Mesodermal cell (in vitro differentiated cells): ENCODE data around the gene E2F3.

Experiments used
- H3K27ac ChIP-seq: 2 replicates; pipeline ENCODE4 v1.7.0; 2013; ENCODE audit warnings: mild to moderate bottlenecking, low read depth, low read length, moderate library complexity; ENCODE audit not compliant: severe bottlenecking
- H3K36me3 ChIP-seq: 2 replicates; pipeline ENCODE4 v1.7.1; 2013; ENCODE audit warnings: mild to moderate bottlenecking, low read length, moderate library complexity; ENCODE audit not compliant: control insufficient read depth, insufficient read depth
- H3K4me1 ChIP-seq: one replicate; pipeline ENCODE4 v1.7.1; 2013; ENCODE audit warnings: mild to moderate bottlenecking, low read length; ENCODE audit not compliant: insufficient read depth, control insufficient read depth, poor library complexity, severe bottlenecking
- H3K4me3 ChIP-seq: 2 replicates; pipeline ENCODE4 v1.7.0; 2013; ENCODE audit warnings: low read length, control low read depth, mild to moderate bottlenecking; ENCODE audit not compliant: insufficient read depth, poor library complexity, severe bottlenecking; ENCODE audit errors: extremely low read depth
- H3K9me3 ChIP-seq: 2 replicates; pipeline ENCODE4 v1.7.1; 2013; ENCODE audit warnings: mild to moderate bottlenecking, low read length, moderate library complexity; ENCODE audit not compliant: control insufficient read depth
- WGBS, 2 experiments: methylation state at CpG; one replicate each; pipeline ENCODE4 v1.1.5; 2013; ENCODE audit warnings: missing lambda C conversion rate in 2 of 2; ENCODE audit not compliant: insufficient coverage in 2 of 2; 5-methylcytosine and 5-hydroxymethylcytosine counted together

E2F3 gene

DNA sequence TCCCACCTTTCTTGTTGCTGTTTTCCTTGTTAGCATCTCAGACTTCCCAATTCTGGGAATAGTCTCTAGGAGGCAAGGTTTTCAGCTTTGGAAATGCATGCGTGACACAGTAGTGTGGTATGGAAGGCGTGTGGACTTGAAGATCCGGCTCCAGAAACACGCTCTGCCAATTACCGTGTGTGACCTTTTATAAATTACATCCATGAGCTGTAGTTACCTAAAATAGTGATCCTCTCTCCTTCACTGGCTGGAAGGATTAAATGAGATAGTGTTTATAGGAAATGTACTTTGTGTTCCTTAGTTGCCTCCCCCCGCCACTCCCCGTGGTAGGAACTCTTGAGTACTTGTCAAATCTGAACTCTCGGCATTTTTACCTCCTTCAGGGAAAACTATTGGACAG is 13.0 kb downstream of the E2F3 start:
- no peak overlapping the region for H3K4me3 ChIP-seq
- H3K27ac ChIP-seq, result no peak overlapping the region
- WGBS, 2 experiments, result 94 to 95% methylated on average over 4 to 8 of the region's 8 CpGs
- peaks cover 64% of the 10 kb centered on the region for H3K36me3 ChIP-seq
- H3K9me3 ChIP-seq, result no peaks in the 10 kb centered on the region
- H3K4me1 ChIP-seq, result peaks cover 24% of the 10 kb centered on the region

DNA sequence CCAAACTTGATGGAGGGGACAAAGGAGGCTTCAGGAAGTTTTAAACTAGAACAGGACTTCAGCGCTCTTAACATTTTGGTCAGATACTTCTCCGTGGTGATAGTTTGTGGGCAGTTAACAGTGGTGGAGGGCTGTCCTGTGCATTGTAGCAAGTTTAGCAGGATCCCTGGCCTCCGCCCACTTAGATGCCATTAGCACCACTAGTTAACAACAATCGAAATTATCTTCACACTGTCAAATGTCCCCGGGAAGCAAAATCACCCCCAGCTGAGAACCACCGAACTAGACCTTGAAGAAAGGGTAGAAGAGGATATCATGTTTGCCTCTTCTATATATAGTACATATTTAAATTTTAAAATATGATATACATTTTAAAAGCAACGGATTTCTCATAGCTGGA is 13.6 kb downstream of the E2F3 start:
- H3K36me3 ChIP-seq, result peaks cover 60% of the 10 kb centered on the region
- H3K27ac ChIP-seq, result no peak overlapping the region
- WGBS, 2 experiments, result 100% methylated on average over 2 of the region's 7 CpGs; no CpG with 5 or more reads in 1 of the 2 experiments
- H3K4me3 ChIP-seq, result no peak overlapping the region
- H3K4me1 ChIP-seq, result peaks cover 24% of the 10 kb centered on the region
- H3K9me3 ChIP-seq, result no peaks in the 10 kb centered on the region

DNA sequence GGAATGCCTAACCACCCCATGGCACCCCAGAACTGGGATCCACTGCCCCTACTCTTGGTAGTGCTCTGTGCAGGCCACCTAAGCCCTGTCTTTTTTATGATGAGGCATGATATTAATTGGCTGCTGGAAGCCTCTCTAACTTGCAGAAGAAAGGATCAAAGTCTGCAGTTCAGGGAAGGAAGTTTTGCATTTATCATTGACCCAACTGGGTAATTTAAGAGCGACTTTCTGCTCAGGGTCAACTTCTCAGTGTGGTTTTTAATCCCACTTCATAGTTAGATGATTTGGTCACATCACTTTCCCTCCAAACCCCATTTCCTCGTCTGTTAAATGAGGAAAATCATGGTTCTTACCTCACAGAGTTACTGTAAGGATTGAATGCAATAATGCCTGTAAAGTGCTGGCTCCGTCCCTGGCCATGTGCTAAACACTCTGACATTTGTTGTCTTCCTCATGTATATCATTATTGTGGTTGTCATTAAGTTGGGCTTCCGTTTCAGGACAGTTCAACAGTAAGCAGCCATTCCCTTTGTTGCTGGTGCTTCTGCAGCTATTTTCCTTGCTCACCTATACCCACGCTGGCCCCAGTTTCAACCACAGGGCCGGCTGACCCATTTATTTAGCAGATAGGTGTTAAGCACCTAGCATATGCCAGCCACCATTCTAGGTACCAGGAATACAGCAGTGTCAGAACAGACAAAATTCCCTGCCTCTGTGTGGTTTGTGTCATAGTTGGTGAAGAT is 14.2 kb downstream of the E2F3 start:
- WGBS, 2 experiments, result 82 to 100% methylated on average over 2 of the region's 6 CpGs
- H3K4me1 ChIP-seq, result peaks cover 24% of the 10 kb centered on the region
- peaks cover 62% of the 10 kb centered on the region for H3K36me3 ChIP-seq
- peak overlapping the region; percentile 13 for H3K27ac ChIP-seq
- no peak overlapping the region for H3K4me3 ChIP-seq
- no peaks in the 10 kb centered on the region for H3K9me3 ChIP-seq

DNA sequence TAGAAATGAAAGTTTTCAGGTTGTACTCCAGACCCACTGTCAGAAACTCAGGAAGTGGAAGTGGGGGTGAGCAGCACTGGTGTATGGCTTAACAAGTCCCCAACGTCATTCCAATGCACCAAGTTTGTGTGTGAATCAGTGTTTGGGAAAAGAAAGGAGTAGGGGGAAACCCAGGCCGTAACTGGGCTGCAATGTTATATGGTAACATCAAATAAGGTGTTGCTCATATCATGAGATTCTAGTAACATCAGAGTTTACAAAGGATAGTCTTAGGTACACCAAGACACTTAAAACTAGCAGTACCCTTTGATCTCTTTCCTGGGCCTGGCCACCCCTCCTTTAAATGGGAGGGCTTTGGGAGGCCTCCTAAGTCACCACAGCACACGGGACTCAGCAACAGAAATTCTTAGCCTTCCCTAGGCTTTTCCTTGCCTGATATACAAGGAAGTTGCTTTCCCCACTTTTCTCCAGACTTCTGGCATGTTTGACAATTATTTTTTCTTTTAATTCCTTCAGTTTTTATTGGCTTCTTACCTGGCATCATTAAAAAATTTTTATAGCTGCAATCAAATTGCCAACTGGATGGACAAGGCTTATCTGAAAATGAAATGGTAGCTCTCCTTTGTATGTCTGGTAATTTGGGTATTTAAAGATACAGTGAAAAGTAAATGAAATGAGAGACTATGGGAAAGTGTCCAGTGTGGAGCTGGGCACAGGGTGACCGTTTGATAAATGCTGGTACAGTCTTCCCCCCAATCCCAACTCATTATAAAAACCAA is 15.1 kb downstream of the E2F3 start:
- no peak overlapping the region for H3K4me3 ChIP-seq
- peaks cover 24% of the 10 kb centered on the region for H3K4me1 ChIP-seq
- no peaks in the 10 kb centered on the region for H3K9me3 ChIP-seq
- peak overlapping the region; percentile 13 for H3K27ac ChIP-seq
- 71 to 84% methylated on average over 1 to 3 of the region's 4 CpGs for WGBS, 2 experiments
- H3K36me3 ChIP-seq, result peaks cover 60% of the 10 kb centered on the region

DNA sequence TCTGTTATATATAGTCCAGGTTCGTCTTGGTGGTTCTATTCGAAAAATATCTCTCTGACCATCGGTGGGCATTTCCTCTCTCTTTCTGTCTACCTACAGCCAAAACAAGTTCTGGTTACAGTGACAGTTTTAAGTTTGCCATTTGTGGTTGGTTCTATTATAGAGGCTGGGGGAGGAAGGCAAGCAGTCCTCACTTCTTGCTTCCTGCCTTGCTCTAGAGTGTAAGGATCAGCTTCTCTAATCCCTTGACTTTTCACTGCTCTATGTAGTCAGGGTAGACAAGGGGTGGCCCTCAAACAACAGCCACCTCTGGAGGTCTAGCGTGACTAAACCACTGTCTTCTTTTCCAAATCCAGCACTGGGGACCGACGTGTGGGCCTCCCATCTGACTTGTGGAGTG is 16.1 kb downstream of the E2F3 start:
- H3K9me3 ChIP-seq, result no peaks in the 10 kb centered on the region
- H3K36me3 ChIP-seq, result peaks cover 62% of the 10 kb centered on the region
- H3K4me3 ChIP-seq, result no peak overlapping the region
- H3K4me1 ChIP-seq, result peaks cover 24% of the 10 kb centered on the region
- WGBS, 2 experiments, result 87 to 94% methylated on average over 3 of the region's 6 CpGs
- H3K27ac ChIP-seq, result no peak overlapping the region

DNA sequence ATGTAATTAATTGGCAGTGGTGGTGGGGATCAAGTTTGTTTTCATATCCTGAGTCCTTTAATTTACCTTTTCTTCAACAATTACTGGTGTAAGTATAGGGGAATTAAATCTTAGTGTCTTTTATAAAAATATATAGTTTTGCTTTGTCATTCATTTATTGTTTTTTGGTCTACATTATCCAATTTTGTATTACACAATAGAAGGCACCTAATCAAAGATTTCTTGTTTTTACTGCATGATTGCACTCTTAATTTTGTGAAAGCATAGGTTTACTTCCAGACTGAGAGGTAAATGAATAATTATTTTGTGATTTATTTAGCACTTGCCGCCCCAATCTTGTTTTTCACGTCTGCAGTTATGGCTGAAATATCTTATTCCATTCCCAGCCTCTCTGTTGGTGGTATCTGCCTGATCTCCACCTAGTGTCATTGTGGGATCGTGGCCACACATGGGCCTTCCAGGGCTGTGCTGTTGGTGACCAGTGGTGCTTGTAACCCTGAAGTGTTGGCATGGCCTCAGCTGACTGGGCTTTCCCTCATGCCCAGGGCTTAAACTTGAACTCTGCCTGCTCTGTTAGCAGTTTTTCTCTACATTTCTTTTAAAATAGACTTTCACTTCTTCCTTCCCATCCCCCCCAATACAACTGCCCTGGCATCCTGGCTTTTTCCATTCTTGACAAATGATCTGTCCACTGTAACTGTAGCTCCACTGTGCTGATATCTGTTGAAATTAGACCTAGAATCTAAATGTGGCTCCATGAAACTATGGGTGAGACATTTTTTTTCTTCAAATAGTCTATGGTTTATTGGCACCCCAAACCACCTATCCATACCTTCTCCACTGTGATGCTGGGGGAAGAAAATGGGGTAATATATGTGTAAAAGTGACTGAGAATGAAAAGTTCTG is 24.8 kb downstream of the E2F3 start:
- WGBS, 2 experiments, result 85 to 96% methylated on average over 3 of the region's 3 CpGs
- H3K9me3 ChIP-seq, result no peaks in the 10 kb centered on the region
- H3K4me3 ChIP-seq, result no peak overlapping the region
- no peaks in the 10 kb centered on the region for H3K4me1 ChIP-seq
- peaks cover 57% of the 10 kb centered on the region for H3K36me3 ChIP-seq
- no peak overlapping the region for H3K27ac ChIP-seq

DNA sequence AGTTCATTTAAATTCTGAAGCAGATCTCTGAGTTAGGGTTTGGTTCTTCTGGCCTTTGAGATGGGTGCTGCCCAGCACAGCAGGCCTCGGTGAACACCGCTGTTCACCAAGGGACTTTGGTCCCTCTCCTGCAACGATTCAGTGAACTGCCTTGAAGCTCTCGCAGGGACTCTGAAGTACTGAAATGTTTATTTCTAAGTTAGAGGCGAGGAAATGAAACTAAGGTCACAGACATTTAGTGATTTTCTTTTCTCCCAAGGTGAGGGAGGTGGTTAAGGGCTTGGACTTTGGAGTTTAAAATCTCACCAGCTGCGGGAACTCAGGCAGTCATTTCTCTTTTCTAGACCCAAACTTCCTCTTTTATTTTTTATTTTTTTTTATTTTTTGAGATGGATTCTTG is 26.2 kb downstream of the E2F3 start:
- H3K4me3 ChIP-seq, result no peak overlapping the region
- no peak overlapping the region for H3K27ac ChIP-seq
- H3K4me1 ChIP-seq, result no peaks in the 10 kb centered on the region
- no peaks in the 10 kb centered on the region for H3K9me3 ChIP-seq
- H3K36me3 ChIP-seq, result peaks cover 58% of the 10 kb centered on the region
- 74 to 80% methylated on average over 5 of the region's 6 CpGs for WGBS, 2 experiments

DNA sequence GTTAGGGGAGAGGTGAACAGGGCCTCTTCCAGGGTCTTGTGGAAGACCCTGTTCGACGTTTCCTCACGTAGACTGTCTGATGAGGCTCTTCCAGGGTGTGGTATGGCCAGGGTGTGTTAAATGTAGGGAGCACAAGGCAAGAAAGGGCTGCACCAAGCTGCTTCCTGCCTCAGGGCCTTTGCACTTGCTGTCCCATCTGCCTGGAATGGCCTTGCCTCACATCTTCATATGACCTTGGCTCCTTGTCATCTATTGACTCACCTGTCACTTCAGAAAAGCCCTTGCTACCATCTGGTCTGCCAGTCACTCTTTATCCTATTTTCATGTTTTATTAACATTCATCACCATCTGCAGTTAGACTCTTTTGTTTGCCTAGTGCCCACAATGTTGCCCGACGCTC is 31.0 kb downstream of the E2F3 start:
- H3K9me3 ChIP-seq, result no peaks in the 10 kb centered on the region
- H3K4me3 ChIP-seq, result no peak overlapping the region
- no peak overlapping the region for H3K27ac ChIP-seq
- no peaks in the 10 kb centered on the region for H3K4me1 ChIP-seq
- peaks cover 62% of the 10 kb centered on the region for H3K36me3 ChIP-seq
- WGBS, 2 experiments, result 91 to 100% methylated on average over 2 of the region's 5 CpGs

DNA sequence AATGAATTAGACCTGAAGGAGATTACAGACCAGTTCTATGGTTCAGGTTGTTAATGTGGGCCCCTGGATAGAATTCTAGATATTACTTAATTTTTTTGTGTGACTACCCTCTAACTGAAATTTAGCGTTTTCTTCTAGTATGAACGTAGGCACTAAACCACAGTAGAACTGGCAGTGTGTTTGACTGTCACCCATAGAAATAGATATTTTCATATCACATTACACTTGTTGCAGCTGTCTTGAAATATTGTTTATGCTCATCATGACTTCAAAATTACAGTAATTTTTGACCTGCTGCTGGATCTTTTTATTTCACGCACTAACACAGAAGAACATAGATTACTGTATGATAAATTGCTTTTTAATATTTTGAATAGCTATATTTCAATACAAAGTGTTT is 31.6 kb downstream of the E2F3 start:
- no peaks in the 10 kb centered on the region for H3K4me1 ChIP-seq
- H3K27ac ChIP-seq, result no peak overlapping the region
- H3K9me3 ChIP-seq, result no peaks in the 10 kb centered on the region
- no peak overlapping the region for H3K4me3 ChIP-seq
- no CpG with 5 or more reads among the region's 3 CpGs for WGBS, 2 experiments
- peaks cover 58% of the 10 kb centered on the region for H3K36me3 ChIP-seq

DNA sequence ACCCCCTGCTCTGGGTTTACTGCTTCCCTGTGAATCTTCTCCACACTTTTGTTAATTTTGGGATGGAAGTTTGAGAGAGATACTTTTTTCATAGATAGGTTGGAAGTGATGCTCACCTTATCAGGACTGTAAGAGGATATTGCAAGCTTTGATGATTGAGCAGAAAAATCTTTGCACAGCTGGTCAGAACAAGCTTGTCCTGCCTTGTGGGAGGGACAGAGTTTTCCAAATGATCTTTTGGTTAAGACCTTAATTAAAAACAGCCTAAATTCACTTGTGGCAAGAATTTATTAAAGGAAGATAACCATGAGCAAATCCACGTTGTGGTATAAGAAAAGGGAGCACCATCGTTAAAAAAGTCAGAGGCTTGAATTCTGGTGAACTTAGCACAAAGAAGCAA is 32.2 kb downstream of the E2F3 start:
- H3K36me3 ChIP-seq, result peaks cover 57% of the 10 kb centered on the region
- 93 to 100% methylated on average over 2 of the region's 2 CpGs for WGBS, 2 experiments
- H3K4me1 ChIP-seq, result no peaks in the 10 kb centered on the region

More for the DNA sequence above, 32.2 kb downstream of the E2F3 start:
- H3K27ac ChIP-seq, result no peak overlapping the region
- no peak overlapping the region for H3K4me3 ChIP-seq
- no peaks in the 10 kb centered on the region for H3K9me3 ChIP-seq
